NCI-H1694 treated with DMSO at 0.1 percent for 48 hours (cell line): Measurements from ENCODE around the gene TTF1.

Experiments
- DNase-seq: peaks from one replicate; lab custom pipeline; 2025; lab: John Stamatoyannopoulos, UW

Gene TTF1

DNA sequence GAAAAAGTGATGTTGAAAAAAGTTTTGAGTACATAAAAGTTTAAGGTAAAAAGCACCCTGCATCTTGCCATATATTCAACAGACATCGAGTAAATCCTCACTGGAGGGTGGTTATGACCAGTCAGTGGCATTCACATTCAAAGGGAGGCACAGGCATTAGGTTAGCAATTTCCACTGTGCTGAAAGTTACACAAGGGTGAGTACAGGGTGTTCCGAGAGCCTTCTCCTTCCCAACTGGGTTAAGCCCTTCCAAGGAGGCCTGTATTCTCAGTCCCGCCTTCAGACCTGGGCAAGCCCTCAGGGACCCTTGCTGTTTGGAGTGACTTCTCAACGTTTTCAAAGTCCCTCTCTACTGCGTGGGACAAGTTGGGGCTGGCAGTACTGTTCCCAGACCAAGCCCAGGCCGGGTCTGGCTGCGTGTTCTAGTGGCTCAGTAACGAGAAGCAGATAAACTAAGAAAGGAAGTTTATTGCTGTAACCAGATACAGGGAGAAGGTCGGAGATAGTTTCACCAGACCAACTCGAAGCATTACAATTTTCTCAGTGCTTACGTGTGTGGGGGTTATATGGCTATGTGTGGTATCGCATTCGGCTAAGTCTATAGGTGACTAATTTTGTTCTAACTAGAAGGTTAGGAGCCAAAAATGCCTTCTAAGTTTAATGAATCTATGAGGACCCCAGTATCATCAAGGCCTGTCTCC is 38.9 kb downstream of the TTF1 start:
- DNase-seq = no peak

DNA sequence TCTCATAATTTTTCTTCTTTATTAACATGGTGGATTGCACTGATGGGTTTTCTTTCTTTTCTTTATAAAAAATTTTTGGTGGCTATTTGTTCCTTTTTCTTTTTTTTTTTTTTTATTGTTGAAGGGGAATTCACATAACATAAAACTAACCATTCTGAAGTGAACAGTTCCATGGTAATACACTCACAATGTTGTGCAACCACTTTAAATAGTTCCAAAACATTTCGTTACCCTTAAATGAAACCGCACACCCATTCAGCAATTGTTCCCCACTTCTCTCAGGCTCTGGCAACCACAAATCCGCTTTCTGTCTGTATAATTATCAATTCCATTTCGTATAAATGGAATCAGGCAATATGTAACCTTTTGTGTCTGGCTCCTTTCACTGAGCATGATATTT is 40.2 kb downstream of the TTF1 start:
- DNase-seq = no peak

DNA sequence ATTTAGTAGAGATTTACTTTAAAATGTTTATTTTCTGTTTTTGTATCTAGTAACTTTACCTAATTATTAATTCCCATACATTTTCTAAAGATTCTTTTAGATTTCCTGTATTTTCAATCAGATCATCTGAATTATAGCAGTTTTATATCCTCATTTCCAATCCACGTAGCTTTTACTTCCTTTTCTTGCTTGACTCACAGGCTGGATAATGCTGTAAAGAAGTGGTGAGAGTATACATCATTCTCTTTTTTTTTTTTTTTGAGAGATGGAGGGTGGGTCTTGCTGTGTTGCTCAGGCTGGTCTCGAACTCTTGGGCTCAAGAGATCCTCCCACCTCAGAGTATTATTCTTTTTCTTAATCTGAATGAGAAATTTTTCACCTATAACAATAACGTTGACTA is 40.7 kb downstream of the TTF1 start:
- no peak for DNase-seq

DNA sequence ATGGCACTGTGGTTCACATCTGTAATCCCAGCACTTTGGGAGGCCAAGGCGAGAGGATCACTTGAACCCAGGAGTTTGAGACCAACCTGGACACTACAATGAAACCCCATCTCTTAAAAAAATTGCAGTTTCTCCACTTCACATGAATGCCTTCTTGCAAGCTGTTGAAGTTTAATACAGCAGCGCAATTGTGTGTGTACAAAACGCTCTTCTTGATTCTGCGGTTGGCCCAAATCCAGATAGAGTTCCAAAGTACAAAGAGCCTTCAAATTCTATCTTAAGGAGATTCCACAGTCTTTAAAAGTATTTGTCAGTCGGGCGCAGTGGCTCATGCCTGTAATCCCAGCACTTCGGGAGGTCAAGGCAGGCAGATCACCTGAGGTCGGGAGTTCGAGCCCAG is 42.6 kb downstream of the TTF1 start:
- DNase-seq = no peak

DNA sequence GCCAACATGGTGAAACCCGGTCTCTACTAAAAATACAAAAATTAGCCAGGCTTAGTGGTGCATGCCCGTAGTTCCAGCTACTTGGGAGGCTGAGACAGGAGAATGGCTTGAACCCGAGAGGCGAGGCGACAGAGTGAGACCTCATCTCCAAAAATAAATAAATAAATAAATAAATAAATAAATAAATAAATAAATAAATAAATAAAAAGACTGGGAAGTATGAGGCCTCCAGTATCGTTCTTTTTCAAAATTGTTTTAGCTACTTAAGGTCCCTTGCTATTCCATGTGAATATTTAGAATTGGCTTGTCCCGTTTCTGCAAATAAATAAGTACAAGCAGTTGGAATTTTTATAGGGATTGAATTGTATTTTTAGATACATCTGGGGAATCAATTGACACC is 48.9 kb downstream of the TTF1 start:
- no peak for DNase-seq

DNA sequence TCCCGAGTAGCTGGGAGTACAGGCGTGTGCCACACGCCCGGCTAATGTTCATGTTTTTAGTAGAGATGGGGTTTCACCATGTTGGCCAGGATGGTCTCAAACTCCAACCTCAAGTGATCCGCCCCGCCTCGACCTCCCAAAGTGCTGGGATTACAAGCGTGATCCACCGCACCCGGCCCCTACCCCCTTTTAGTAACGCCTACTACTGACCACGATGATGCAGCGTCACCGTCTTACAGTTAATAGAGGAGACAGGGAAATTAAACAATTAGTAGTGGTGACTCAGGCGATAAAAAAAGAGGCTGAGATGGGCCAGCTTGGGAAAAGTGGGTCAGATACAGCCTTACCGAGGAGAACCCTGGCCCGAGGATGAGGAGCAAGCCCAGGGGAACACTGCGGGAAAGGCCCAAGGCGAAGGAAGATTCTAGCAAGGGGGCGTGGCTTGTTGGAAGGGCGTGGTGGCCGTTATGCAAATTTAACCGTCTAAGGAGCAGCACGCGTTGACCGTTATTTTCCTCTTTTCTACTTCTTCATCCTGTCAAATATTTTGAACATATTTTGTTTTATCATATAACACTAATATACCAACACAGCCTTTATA is 50.2 kb downstream of the TTF1 start:
- no peak for DNase-seq

DNA sequence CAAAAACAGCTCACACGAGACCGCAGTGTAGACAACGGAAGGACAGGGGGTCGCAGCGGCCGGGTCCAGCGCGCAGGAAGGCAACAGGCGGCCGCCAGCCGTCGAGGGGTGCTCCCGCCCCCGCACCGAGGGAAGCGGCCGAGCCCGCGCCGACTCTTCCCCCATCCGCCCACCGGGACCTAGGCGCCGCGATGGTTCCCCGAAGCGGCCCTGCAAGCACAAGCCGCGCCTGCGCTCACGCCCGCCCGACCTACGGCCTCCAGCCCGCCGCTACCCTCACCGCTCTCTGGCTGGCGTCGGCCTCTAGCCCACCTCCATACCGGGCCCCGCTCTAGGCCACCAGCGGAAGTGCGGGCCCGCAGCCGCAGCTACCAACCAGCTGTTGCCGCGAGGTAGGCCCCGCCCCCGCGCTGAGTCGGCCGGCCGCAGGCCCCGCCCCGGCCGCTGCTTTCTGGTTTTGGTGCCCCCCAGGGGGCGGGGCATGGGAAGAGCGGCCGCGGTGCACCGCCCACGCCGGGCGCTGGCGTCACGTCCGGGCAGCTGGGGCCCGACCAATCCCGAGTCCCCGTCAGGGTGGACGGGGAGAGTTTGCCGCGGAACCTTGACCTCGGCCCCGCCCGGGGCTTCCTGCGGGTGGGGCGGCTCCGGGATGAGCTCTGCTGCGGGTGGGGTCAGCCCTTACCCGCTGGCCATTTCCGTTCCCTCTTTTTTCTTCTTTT is 51.8 kb downstream of the TTF1 start, which contains the start of gene SETX:
TSS of gene SETX (minus strand) at position 350 of the 719 bp plus-strand sequence. CDS start 5,558 bp downstream, outside the sequence.
- peak; percentile 85 for DNase-seq

DNA sequence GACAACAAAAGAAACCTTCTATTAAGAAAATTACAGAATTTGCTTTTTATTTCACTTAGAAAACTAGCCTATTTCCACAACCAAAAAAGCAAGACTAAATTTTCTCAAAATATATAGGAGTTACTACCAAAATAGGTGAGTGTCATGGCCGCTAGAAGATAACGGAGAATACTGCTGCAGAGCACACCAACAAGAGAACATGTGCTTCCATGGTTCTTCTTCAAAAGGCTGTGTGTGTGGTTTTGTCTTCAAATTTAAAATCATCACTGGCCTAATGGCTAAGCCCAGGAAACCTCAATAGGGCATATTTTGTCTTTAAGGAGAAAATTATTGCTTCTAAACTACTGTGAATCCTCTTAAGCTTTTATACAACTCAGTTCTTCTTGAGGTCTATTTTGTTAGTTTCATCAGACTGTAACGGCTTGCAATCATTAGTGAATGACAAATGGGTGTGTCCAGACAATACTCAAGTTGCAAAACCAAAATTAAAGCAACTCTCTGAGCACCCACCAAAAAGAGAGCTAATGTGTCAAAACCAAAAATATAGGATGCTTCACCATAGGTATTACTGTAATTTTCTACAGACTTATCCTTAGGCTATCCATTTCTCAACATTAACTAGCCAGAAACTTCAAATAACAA is 55.1 kb downstream of the TTF1 start:
- DNase-seq = no peak

DNA sequence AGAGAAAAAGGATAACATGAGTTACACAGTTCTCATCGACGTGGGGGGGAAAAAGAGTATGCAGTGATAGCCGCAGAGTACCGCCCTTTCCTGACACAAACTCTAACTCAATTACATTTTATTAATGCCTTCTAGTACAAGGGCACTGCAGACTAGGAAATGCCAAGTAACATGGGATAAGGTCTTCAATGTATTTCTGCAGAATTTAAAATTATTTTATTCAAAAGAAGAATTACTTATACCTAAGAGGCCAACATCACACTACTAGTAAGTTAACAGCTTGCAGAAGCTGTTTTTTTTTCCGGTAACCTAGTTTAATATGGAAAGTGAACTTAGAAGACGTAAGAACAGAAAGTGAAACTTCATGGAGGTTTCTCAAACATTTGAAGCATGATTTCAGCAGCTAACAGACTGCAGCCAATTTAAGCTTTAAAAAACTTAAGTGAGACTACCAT is 55.8 kb downstream of the TTF1 start:
- no peak for DNase-seq

DNA sequence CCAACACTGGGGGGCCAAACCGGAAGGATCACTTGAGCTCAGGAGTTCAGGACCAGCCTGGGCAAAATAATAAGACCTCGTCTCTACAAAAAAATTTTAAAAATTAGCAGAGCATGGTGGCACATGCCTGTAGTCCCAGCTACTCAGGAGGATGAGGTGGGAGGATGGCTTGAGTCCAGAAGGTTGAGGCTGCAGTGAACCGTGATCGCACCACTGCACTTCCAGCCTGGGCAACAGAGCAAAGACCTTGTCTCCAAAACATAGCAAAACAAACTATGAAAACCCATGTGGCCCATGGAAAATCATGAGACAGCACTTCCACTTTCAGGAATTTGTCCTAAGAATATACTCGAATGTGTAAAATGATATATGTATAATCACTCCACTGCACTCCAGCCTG is 58.0 kb downstream of the TTF1 start:
- DNase-seq = no peak

DNA sequence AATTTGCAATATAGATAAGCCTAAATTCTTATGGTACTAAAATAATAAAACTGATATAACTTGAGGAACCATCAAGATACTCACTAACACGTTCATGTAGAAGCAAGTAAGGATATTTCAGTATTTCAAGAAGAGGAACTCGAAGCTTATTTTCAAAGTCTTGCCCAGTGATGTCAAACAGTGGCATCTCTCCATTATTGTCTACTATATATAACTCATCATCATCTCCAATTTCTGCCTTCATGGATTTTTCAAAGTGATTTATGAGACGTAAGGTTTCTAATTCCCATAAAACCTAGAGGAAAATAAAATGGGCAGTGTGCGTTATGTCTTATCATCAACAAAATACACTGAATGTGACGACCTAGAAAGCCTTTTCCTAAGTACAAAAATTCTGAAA is 60.5 kb downstream of the TTF1 start:
- DNase-seq = no peak

DNA sequence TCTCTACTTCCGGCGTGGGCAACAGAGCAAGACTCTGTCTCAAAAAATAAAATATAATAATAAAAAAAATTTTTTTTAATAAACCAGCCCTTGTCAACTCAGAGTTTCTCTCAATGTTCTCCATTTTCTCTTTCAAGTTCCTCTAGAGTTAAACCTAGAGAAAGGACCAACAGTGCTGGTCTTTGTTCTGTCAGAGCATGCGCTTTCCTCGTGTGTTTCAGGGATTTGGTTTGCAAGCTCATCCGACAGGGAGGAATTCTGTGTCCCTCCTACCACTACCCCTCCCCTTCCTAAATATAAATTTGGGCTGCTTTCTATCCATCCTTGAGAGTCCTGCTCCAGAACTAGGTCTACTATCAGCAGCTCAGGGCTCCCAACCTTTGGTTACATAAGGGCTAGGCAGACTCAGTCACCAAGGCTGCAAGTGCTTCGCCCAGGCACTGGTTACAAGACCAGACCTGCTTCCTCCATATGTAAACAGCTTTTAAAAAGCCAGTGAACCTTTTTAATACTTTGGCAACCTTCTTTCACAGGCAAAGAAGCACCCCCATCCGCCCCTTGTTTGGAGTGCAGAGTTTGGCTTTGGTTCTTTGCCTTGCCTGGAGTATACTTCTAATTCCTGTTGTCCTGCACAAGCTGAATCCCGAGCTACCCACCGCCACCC is 65.3 kb downstream of the TTF1 start:
- DNase-seq = no peak

DNA sequence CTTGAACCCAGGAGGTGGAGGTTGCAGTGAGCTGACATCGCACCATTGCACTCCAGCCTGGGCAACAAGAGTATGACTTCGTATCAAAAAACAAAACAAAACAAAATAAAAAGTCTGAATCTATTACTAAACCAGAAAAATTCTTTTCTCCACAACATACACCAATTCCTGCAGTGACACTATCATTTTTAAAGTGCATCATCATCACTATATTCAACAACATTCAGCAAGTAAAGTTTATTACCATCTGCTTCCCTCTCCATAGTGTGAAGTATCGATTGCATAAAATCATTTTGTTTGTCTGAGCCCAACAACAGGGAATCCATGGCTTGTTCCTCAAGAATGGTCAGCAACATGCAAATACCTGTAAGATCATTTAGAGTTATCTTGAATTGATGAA is 72.3 kb downstream of the TTF1 start:
- no peak for DNase-seq

DNA sequence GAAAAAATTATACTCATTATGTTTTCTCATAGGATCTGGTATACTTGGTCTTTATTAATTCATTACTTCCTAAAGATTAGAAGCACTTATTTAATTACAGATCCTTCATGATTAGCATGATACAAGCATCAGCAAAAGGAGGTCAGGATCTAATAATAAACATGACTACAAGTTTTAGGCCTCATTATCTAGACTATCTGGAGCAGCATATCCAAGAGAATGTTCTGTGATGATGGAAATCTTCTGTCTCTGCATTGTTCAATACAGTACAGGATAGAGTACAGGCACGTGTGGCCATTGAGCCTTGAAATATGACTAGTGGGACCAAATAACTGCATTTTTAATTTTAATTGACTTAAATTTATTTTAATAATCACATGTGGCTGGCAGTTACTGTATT is 73.1 kb downstream of the TTF1 start:
- no peak for DNase-seq

DNA sequence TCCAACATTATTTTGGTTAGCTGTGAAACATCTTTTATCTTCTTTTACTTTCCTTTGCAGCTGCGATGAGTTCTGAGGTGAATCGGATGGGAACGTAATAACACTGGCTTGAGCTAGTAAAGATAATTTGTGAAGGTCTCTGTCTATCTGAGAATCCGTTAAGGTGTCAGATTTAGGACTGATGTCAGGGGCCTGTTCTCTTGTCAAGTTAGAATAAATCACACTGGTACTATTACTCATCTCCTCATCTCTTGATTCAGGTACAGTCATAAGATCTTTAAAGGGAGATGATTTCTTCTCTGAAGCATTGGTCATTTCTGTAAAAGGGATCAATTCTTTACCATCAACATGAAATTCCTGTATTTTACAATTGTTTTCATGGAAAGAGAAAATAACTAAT is 78.1 kb downstream of the TTF1 start:
- DNase-seq = no peak

DNA sequence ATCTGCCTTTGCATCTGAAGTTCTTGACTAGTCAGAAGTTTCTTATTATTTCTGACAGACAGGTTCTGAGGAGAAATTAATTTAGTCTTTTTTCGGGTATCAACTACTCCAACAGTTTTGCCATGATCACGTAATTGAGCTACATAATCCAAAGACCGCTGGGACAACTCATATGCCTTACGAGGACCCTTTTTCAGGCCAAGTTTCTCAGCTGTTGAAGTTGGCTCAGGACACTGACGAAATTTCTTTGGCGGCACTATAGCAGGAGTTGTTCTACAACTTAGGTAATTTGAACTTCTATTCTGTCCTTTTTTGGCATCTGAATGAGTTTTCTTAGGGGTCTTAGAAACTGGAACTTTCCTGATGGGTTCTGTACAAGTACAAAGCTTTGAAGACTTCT is 79.1 kb downstream of the TTF1 start:
- no peak for DNase-seq
